GM18861 (cell line): ENCODE measurements around the gene ZPLD1.

Source experiments
- ATAC-seq: cut with Tn5 transposase; IDR thresholded peaks from one replicate; pipeline ENCODE4 v1.9.1; 2021; ENCODE audit not compliant: unreplicated experiment

ZPLD1 gene

DNA sequence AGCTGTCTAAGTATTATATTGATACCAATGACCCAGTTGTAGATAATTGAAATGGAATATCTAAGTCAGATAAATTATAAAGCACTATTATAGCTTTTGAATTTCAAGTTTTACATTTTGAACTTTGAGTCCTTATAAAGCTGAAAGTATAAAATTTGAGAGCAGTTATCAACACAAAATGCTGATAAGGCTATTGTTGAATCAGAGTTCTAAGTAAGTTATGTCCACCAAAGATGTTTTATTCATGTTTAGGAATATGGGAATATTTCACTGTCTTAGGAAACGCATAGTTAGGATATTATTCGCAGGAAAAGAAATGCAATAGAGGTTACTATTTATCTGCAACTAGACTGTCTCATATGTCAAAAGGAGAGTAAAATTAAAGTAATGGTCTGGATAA, 29.4 kb downstream of the ZPLD1 start:
- no peak for ATAC-seq

DNA sequence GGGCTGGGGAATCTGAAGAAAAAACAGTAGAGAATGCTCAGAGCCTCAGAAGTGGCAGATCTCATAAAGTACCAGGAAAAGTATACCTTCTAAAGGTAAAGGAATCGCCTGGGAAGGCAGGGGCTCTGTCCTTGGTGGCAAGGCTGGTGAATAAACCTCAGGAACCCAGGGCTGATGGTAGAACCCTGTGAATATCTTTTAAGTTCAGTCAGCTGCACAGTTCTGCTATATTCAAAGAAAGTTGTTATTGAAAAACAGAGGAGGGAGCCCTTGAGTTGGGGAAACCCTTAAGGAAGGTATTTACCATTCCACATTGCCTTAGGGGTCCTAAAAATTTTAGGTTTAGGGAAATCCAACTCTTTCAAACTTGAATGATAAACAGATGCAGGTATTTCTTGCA, 31.2 kb downstream of the ZPLD1 start:
- no peak for ATAC-seq

DNA sequence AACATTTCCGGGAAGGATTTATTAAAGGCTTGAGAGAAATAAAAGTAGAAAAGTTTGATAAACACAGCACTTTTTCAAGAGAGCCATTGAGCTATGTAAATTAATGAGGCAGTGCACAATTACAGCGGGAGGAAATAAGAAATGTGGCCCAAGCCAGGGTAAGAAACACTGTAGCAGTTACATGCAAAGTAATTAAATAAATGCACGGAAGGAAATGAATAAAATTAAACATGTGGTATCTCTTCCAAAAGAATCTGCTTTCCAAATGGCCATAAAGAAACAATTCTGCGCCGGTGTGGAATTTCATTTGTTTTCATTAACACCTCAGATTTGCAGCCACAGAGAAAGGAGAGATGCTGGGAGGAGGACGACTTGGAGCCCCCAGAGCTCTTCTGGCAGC, 35.3 kb downstream of the ZPLD1 start:
- ATAC-seq: no peak

DNA sequence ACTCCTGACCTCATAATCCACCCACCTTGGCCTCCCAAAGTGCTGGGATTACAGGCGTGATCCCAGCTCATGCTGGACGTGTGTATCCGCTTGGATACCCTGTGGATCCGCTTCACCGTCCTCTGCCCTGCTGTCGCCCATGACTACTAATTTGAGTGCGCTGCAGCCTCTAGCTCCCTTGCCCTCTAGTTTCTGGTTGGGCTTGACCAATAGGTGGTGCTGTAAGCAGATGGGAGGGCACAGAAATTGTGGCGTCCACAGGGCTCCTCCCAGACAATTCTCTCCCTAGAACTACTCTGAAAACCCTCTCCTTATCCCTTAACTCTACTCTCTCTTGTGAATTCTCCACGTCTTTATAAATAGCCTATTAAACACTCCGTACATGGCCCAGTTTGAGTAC, 36.2 kb downstream of the ZPLD1 start:
- no peak for ATAC-seq

DNA sequence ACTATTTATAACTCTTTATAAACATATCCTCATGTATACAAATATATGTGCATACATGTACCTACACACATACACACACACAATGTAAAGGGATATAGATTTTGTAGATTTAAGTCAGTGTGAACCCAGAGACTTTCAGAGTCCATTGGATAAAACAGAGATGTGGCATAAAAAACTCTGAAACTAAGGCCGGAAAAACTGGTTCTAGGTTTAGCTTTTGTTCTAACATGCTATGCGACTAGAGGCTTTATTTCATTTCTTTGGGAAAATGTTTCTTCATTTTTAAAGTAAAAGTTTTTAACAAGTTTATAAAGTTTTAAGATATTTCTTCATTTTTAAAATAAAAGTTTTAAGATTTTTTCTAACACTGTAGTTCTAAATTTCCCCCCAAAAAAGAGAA, 36.7 kb downstream of the ZPLD1 start:
- no peak for ATAC-seq

DNA sequence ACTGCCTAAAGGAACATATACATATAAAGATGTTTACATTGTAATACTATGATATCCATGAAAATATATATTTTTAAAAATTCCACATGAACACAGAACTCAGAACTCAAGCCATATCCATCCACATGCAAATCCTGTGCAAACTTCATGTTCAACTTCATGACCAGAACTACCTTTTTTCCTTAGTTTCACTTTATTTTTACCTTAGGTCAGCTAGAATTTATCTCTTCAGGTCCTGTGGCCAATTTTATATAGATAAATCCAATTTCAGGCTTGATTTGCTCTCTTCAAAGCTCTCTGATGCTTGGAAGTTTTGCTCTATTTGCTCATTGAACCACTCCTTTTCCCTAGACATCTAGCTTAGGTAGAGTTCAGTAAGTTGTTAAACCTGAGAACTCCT, 38.8 kb downstream of the ZPLD1 start:
- ATAC-seq: no peak

DNA sequence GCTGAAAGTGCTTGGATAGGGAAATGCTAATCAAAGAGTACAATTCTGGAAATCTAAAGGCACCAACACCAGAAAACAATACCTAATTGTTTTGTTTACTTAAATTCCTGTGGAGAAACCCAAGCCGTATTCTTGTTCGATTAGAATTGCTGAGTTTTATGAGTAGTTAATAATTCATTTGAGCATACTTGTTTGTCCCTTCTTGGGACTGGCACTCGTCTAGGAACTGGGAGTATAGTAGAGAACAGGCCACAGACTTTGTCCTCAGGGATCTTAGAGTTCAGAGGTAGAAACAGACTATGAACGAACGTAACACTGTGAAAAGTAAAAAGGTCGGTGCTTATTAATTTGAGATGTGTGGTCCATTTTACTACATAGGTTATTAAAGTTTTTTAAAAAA, 39.4 kb downstream of the ZPLD1 start:
- ATAC-seq: no peak

DNA sequence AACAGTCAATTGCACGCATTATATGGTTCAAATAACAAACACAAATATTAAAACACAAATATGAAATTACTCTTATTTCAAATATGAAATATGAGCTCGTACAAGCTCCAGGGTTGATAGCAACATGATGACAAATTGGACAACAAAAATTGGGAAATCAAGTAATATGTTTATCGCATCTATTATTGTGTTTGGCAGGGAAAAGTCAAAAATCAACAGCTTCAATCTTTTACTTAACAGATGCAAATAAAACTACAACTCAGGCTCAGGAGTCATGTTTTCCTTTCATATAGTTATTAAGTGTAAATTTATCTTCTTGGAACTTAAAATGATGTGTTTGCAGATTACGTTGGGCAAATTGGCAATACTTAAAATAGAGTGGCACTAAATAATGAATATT, 41.4 kb downstream of the ZPLD1 start:
- no peak for ATAC-seq

DNA sequence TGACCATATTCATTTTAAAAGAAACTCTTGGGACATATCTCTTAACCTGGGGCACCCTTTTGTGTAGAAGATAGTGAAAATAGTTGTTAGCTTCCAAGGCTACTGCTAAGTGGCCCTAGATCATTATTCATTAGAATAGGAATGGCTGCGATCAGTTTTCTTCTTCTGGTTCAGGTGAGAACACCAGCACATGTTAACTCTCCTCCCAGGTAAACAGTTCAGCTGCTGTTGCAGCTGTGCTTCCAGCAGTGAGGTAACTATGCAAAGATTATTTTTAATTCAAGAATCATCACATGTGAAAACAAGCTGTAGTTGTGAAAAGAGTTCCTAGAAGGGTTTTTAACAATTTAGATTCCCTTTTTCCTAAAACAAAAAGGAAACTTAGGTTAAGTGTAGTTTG, 43.3 kb downstream of the ZPLD1 start:
- ATAC-seq: no peak

DNA sequence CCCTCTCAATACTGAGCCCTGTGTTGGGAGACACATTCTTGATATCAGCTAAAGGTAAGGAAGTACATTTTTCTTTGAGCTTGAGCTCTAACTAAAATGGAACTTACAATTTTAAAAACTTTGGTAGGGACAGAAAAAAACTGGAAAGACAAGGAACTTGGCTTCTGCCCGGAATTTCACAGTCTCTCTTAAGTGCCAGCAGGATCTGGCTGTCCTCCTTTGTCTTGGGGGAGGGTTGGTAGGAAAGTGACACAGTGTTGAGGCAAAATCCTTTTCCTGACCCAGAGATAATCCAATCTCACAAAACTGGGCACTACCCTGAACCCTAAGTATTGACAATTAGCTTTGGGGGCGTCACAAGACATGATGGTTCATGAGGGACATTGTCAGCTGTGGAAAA, 45.3 kb downstream of the ZPLD1 start:
- no peak for ATAC-seq

DNA sequence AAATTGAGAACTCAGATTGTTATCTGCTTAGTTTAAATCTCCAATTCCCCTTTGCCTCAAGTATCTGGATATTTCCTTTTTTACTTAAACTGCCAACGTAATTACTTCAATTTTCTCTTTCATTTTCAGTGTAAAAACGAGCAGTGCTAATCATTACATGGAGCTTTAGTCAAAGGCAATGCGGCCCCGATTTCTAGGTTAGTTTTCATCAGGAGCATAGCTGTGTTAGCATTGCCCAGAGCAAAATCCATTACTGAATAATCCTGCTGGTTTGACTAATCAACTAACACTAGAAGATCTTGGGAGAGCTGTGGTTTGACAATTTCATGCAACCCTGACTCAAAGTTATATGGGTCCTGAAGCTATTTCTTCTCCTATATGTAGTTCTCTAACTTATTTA, 46.2 kb downstream of the ZPLD1 start:
- ATAC-seq: no peak

DNA sequence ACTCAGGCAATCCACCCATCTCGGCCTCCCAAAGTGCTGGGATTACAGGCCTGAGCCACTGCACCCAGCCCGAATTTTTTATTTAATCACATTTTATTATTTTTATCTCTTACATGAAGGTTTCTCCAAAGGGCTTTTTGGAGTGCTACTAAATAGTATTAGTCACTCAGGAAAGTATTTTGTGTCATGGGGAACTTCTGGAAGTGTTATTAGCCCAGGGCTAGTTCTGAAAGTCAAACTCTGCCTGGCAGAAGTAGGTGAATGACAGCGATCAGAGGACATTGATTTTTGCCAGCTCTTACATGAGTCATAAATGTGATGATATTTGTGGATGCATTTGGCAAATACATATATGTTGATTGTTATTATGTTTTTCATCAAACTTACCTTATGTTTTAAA, 48.7 kb downstream of the ZPLD1 start:
- ATAC-seq: no peak

DNA sequence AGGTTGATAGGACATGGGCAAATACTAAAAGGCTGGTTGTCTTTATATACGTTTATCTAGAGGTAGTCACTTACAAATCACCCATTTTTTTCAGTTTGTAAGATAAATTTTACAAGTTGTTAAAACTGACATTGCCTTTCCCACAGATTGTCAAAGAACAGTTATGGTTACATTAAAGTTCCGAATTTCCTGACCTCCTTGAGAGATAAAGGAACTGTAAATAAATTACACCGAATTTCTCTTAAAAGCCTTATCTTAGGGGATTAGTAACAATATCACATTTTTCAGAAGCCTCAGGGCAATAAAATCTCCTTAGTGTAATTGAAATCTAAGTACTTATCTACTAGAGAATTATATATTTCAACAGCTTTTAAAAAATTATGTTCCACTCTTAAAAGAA, 49.5 kb downstream of the ZPLD1 start:
- ATAC-seq: no peak

DNA sequence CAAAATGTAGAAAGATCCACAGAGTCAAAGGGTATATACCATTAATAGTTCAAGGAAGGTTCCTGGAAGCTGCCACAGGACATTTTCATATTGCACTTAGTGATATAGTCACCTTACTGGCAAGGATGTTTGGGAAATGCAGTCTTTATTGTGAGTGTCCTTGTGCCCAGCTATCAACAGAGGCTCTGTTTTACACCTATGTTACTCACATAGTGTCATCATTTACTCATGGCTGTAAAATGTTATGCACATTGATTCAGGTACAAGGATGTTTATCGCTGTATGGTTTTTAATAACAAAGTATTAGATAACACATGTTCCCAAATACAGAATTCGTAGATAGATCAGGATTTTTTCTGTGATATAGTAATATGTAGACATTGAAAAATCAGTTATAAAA, 50.9 kb downstream of the ZPLD1 start:
- ATAC-seq: no peak

DNA sequence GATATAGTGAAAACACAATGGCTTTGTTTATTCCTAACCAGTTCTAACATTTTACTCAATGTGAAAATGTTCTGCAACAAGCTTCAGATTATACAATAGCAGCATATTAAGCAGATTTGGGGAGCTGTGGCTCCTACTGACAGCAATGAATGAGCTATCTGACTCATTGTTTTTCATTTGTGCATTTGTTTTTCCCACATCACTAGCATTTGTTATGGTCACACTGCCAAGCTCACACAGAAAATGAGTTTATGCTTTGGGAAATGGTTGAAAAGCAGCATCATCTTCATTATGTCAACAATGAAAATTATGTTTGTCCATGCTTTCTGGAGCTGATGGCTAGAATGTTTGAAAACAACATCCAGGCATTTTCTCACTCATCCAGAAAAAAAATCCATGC, 53.5 kb downstream of the ZPLD1 start:
- no peak for ATAC-seq

DNA sequence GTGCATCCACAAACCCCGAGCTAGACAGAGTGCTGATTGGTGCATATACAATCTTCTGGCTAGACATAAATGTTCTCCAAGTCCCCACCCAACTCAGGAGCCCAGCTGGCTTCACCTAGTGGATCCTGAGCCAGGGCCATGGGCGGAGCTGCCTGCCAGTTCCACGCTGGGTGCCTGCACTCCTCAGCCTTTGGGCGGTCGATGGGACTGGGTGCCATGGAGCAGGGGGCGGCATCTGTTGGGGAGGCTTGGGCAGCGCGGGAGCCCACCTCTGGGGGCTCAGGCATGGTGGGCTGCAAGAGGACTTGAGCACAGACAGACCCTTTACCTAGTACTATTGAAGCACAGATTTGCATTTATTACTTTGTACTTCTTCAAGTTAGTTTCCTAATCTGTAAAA, 57.5 kb downstream of the ZPLD1 start:
- ATAC-seq: no peak

DNA sequence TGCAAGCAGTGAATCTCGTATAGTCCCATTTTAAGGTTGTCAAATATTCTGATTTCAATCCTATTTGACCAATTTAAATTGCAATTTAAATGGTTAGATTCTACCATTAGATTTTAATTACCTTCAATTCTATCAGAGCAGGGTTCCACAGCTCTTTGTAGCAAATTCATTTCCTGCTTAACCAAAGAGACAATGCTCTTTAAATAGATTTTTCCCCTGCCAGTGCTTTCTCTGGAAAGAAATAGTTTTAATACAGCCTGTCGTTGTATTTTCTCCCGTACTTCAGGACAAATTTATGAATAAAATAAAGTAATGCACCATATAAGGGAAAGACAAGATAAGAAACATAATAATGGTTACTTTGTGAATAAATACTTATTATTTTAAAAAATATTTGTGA, 62.8 kb downstream of the ZPLD1 start:
- ATAC-seq: no peak

DNA sequence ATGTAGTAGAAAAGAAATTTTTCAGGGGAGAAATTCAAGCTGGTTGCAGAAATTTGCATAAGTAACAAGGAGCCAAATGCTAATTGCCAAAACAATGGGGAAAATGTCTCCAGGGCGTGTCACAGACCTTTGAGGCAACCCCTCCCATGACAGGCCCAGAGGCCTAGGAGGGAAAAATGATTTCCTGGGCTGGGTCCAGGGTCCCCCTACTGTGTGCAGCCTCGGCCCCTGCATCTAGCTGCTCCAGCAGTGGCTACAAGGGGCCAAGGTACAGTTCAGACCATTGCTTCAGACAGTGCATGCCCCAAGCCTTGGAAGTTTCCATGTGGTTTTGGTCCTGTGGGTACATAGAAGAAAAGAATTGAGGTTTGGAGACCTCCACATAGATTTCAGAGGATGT, 70.7 kb downstream of the ZPLD1 start:
- ATAC-seq: no peak

DNA sequence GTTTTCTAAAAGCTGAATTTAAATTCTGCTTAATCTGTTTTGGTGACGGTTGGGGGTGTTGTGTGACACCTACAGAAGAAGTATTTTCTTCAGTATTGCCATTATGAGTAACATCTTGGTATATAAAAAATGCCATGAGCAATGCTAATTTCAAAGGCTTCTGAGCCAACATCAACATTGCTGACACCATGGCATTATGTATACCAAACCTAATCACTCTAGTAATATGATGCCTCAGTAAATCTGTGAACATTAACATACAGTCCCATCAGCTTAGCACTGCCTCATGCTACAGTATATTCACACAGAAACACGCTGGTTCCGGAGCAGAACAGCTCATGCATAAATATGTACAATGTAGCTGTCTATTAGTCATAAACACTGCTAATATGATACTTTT, 75.8 kb downstream of the ZPLD1 start:
- ATAC-seq: no peak

DNA sequence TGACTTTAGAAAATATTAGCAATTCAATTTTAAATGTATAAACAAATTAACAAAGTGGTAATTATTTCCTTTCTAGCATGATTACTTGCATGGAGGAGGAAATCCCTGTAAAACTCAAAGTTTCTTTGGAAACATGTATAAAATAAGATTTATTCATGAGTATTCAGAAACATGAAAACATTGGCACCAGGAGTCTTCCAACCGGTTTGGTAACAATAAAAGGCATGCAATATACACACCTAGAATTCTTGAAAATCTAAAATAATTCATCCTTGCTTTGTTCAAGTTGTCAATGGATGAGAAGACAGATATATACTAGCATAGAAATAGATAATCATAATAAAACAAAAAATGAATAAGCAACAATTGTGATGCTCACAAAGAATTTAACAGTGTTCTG, 76.4 kb downstream of the ZPLD1 start:
- ATAC-seq: no peak

DNA sequence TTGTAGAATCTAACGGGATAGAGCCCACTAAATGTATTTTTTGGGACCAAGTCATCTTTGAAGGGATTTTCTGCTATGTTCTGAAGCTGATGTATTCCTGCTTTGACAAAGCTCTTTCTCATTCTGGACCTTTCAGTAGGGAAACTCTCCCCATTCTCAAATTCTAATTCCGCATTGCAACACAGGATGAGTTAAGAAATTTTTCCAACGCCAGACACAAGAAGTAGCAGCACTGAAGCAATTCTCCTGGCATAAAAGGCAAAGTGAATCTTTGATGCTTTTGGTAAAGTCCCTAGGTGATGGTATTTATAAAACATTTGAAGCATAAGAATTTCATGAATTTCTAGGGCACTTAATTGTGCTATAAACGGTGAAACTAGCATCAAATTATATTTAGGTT, 76.8 kb downstream of the ZPLD1 start:
- no peak for ATAC-seq

DNA sequence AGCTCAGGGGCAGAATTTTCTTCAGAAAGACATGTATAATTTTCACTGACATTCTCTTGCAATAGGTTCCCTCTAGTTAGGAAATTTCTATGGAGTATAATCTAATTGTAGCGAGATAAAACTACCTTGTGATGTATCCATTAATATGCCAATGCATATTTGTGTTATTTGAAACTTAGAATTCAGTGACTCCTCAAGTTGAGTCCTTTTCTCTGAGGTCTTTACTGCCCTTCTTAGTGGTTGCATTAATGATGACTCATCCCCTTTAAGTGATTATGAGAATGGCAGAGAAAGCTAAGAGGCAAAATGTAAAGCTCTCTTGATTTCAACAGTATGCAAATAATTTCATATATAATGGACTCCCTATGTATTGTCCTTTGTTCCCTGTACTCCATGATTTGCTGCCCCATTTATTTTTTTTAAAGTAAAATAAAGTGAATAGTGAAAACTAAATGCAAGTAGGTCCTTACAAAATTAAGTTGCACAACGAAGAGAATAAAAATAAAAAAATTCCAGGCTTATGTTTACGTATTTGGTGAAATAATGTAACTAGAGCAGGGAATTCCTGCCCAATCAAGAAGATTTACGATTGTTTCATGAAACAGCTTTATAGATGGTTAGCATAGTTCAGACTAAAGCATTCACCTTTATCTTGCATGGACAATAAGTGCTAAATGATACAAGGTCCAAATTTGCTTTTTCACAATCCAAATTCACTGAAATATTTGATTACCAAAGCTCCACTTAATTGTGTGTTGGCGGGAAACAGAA, 78.1 kb downstream of the ZPLD1 start:
- no peak for ATAC-seq

DNA sequence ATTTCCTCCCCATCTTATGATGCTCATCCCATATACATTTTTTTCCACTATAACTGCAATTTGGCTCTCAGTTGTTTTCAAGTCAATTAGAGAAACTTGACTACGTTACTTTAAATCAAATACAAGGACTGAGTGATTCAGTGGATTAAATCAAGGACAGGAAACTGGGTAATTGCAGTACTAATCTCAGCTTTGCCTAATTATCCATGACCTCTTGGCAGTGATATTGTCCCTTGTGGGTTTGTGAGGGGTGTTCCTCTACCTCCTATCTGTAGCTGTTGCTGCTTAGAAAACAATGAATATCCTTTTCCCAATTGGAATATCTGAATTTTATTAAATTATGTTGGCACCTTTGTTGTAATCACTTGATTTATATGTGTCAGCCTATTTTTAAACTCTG, 79.4 kb downstream of the ZPLD1 start:
- no peak for ATAC-seq

DNA sequence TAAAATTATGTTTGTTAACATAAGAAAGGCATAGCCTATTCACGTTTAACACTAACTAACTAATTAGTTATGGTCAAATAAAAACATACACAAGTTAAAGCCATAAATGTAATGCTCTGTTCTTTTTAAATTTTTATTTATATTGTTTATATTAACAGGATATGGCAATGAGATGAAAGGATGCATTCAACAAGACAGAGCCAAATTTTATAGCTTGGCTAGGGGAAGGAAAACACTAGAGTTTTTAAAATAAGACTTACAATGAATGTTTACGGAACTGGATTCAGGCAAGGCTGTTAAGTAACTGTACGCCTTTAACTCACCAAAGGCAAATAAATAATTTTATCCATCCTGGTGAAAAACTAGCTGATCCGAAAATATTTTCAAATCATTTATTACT, 86.4 kb downstream of the ZPLD1 start:
- no peak for ATAC-seq
